DOHH2 (cell line): ENCODE measurements around the gene SAMD4A.

Experiments used
- CTCF ChIP-seq: fragments of 200-600 bp; sonication (generic); IDR thresholded peaks from one replicate; pipeline ENCODE4 v1.5.1; 2014; ENCODE audit warnings: antibody characterized with exemption, mild to moderate bottlenecking, low read depth, low read length; ENCODE audit not compliant: poor library complexity, severe bottlenecking
- EZH2phosphoT487 ChIP-seq: fragments of 200-600 bp; sonication (generic); IDR thresholded peaks from 2 replicates; pipeline ENCODE4 v1.6.1; 2017; ENCODE audit warnings: borderline replicate concordance, mild to moderate bottlenecking, antibody characterized with exemption, low read length, moderate library complexity, mixed read lengths

- no peak for TF ChIP-seq CTCF
- TF ChIP-seq EZH2phosphoT487 = no peak
These were observed 194.1 kb downstream of the SAMD4A start for GRCh38 chr14:54760866-54761575.
